ENCODE results near the gene STAG3. TPM values are rescaled to one million over a fixed set of nuclear protein-coding genes. Genes with fewer than 3 reads are reported as not detected.

STAG3 gene
- total and polyA plus RNA-seq, 2 of the 4 experiments (the other 2 are of a cell fraction) = 0.36 to 0.65 TPM

DNA sequence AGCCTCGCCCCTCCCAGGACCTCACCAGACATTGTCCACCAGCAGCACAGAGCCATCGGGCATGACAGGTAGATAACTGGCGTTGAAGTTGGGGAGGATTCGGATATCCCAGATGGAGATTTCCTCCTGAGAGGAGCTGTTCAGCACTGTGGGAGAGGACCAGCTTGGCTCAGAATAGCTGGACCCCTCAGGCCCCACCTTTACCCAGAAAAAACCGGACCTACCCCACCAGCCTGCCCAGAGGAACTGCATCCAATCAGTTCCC, 20.7 kb upstream of the STAG3 start:
- H3K4me1 ChIP-seq (ENCODE audit: control insufficient read depth, insufficient read depth, low read length) = peaks cover 6% of the 10 kb centered on the region
- H2AFZ ChIP-seq (replicated peaks; ENCODE audit: low read length, poor library complexity) = no peak overlapping the region
- peaks cover 19 to 60% of the 10 kb centered on the region in 2 experiments for H3K79me1 ChIP-seq (ENCODE audit: low read depth in 1 of 2, low read length in 2 of 2)
- no peak overlapping the region for H2BK20ac ChIP-seq (ENCODE audit: low read depth, low read length)
- H2BK15ac ChIP-seq (ENCODE audit: low read depth, low read length) = no peak overlapping the region
- in situ Hi-C loops (cut with MboI; ENCODE audit: low sequenced_read_pairs) = no loop called here
- no peaks in the 10 kb centered on the region for H3K9me3 ChIP-seq (ENCODE audit: control insufficient read depth, insufficient read depth, low read length)
- dilution Hi-C loops (cut with HindIII; ENCODE audit: low sequenced_read_pairs, unreplicated experiment) = no loop called here
- no peak overlapping the region for H3K4me3 ChIP-seq (ENCODE audit: insufficient read depth, low read depth, low read length)
- no peak for DNase-seq
- CTCF ChIA-PET = interaction anchor here (1.0 kb wide), 1 partner anchor 8 kb away, joined by 3 read pairs; the partner anchor contains the start of gene LAMTOR4
- no peak overlapping the region for H4K91ac ChIP-seq (ENCODE audit: insufficient read depth, low read depth, low read length)
- intact Hi-C loops (cut with micrococcal nuclease) = no loop called here
- no peak overlapping the region for H4K5ac ChIP-seq (ENCODE audit: low read depth, low read length)
- no peak overlapping the region for H2AK9ac ChIP-seq (replicated peaks; ENCODE audit: low read depth, low read length, poor library complexity)
- H2BK5ac ChIP-seq (ENCODE audit: low read depth, low read length, poor library complexity, severe bottlenecking) = no peak overlapping the region
- no peak overlapping the region for H3K4ac ChIP-seq (ENCODE audit: low read depth, low read length)
- ATAC-seq (ENCODE audit: low read depth) = no peak
- POLR2A ChIA-PET (ENCODE audit: unreplicated experiment) = interaction anchor here (1.2 kb wide), 1 partner anchor 8 kb away, joined by 3 read pairs; the partner anchor contains the start of gene LAMTOR4
- H4K8ac ChIP-seq (ENCODE audit: low read depth in 2 of 2, low read length in 2 of 2) = no peak overlapping the region
- BruUV-seq (replicated peaks) = no TSS peak
- H3K23ac ChIP-seq (ENCODE audit: low read depth, low read length) = peak overlapping the region; percentile 70; the same call in 1 of the 2 replicates
- no peak overlapping the region for H3K56ac ChIP-seq (ENCODE audit: extremely low read depth, insufficient read depth, low read length)
- TF ChIP-seq SMC3 (IDR thresholded peaks at IDR 0.05; ENCODE audit: low read depth, low read length) (no peak), MXI1 (IDR thresholded peaks at IDR 0.05; ENCODE audit: borderline replicate concordance, low read depth, low read length) (no peak), USF2 (IDR thresholded peaks at IDR 0.05; ENCODE audit: low read depth, low read length) (no peak), RFX5 (IDR thresholded peaks at IDR 0.05; ENCODE audit: low read depth, low read length) (no peak)
- TF ChIP-seq, protein P1, sequence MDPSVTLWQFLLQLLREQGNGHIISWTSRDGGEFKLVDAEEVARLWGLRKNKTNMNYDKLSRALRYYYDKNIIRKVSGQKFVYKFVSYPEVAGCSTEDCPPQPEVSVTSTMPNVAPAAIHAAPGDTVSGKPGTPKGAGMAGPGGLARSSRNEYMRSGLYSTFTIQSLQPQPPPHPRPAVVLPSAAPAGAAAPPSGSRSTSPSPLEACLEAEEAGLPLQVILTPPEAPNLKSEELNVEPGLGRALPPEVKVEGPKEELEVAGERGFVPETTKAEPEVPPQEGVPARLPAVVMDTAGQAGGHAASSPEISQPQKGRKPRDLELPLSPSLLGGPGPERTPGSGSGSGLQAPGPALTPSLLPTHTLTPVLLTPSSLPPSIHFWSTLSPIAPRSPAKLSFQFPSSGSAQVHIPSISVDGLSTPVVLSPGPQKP (IDR thresholded peaks at IDR 0.05; ENCODE audit: borderline replicate concordance, low read depth, low read length) = no peak
- no peak overlapping the region for H2BK120ac ChIP-seq (ENCODE audit: low read depth, low read length)
- peaks cover 23% of the 10 kb centered on the region for H4K20me1 ChIP-seq (ENCODE audit: insufficient read depth, low read length)
- H3K36me3 ChIP-seq (ENCODE audit: control insufficient read depth, insufficient read depth, low read length) = peaks cover 39% of the 10 kb centered on the region
- no peak overlapping the region for H2AK5ac ChIP-seq (ENCODE audit: low read depth, low read length)
- WGBS, 2 experiments (ENCODE audit: extremely low coverage in 2 of 2, insufficient read length in 1 of 2) = no CpG with 5 or more reads among the region's 5 CpGs
- no peak overlapping the region for H3K14ac ChIP-seq (replicated peaks; ENCODE audit: low read depth, low read length)
- H3K4me2 ChIP-seq (ENCODE audit: low read depth, low read length) = peak overlapping the region; percentile 78; the same call in 1 of the 2 replicates
- H3K9ac ChIP-seq (ENCODE audit: low read depth, low read length) = 0 out of 2 replicates have a peak overlapping the region, but pooled peaks have one; percentile 7
- no peaks in the 10 kb centered on the region for H3K27me3 ChIP-seq (ENCODE audit: control insufficient read depth, insufficient read depth, low read length)
- peaks cover 2% of the 10 kb centered on the region; the same call in 1 of the 2 replicates for H3K9me1 ChIP-seq (ENCODE audit: insufficient read depth, low read length)
- no peak overlapping the region for H3K27ac ChIP-seq (ENCODE audit: insufficient read depth, low read length)
- H3K18ac ChIP-seq (ENCODE audit: low read depth, low read length) = no peak overlapping the region

Data from IMR-90 (cell line).